ENCODE data around the gene HHIPL1.

The HHIPL1 gene

GRCh38 chr14:99600232-99600888 is 44.6 kb upstream of the HHIPL1 start:
- TF ChIP-seq CTCF (IDR thresholded peaks at IDR 0.05) (no peak), ZFX (IDR thresholded peaks at IDR 0.05; ENCODE audit: borderline replicate concordance) (no peak)
- no peak overlapping the region for H3K27ac ChIP-seq

GRCh38 chr14:99601361-99601831 is 43.5 kb upstream of the HHIPL1 start:
- TF ChIP-seq CTCF (IDR thresholded peaks at IDR 0.05) (no peak), ZFX (IDR thresholded peaks at IDR 0.05; ENCODE audit: borderline replicate concordance) (no peak)
- no peak overlapping the region for H3K27ac ChIP-seq

GRCh38 chr14:99602054-99602787 is 42.7 kb upstream of the HHIPL1 start:
- H3K27ac ChIP-seq: no peak overlapping the region
- no peak for TF ChIP-seq CTCF (IDR thresholded peaks at IDR 0.05)
- no peak for TF ChIP-seq ZFX (IDR thresholded peaks at IDR 0.05; ENCODE audit: borderline replicate concordance)

- TF ChIP-seq CTCF (IDR thresholded peaks at IDR 0.05) (no peak), ZFX (IDR thresholded peaks at IDR 0.05; ENCODE audit: borderline replicate concordance) (no peak)
- no peak overlapping the region for H3K27ac ChIP-seq
These were observed 42.0 kb upstream of the HHIPL1 start for GRCh38 chr14:99602788-99603415.

GRCh38 chr14:99603471-99604277 is 41.3 kb upstream of the HHIPL1 start, which contains the start of gene CCDC85C:
Gene CCDC85C, minus strand, starts transcription at chr14:99604207. Its CDS starts 248 bp downstream, at chr14:99603959.
- TF ChIP-seq CTCF (IDR thresholded peaks at IDR 0.05) (peak; percentile 22; the same call in 1 of the 2 replicates), ZFX (IDR thresholded peaks at IDR 0.05; ENCODE audit: borderline replicate concordance) (no peak)
- H3K27ac ChIP-seq: peak within 1 kb of the TSS; percentile 91

GRCh38 chr14:99604278-99604765 is 40.6 kb upstream of the HHIPL1 start:
- TF ChIP-seq CTCF (IDR thresholded peaks at IDR 0.05): no peak
- TF ChIP-seq ZFX (IDR thresholded peaks at IDR 0.05; ENCODE audit: borderline replicate concordance): no peak
- peak overlapping the region; percentile 91 for H3K27ac ChIP-seq
